DMS53 treated with DMSO at 0.1 percent for 48 hours (cell line): ENCODE results near the gene TRIM25.
A peak's percentile ranks its signal among the peaks of the same experiment; 100 is the strongest.
"Not testable (repeated sequence)": the region's sequence is repeated elsewhere in the genome, so short reads cannot be mapped to it uniquely, and the experiment has no call there.

ENCODE experiments used
- DNase-seq: peaks from one replicate; lab custom pipeline; 2025; ENCODE audit not compliant: unreplicated experiment; lab: John Stamatoyannopoulos, UW

Gene TRIM25

GRCh38 chr17:56913867-56914580 is at the start of gene TRIM25:
Gene TRIM25, minus strand, starts transcription at chr17:56914049. Its CDS starts 61 bp downstream, at chr17:56913988.
- DNase-seq = peak; percentile 70

DNA sequence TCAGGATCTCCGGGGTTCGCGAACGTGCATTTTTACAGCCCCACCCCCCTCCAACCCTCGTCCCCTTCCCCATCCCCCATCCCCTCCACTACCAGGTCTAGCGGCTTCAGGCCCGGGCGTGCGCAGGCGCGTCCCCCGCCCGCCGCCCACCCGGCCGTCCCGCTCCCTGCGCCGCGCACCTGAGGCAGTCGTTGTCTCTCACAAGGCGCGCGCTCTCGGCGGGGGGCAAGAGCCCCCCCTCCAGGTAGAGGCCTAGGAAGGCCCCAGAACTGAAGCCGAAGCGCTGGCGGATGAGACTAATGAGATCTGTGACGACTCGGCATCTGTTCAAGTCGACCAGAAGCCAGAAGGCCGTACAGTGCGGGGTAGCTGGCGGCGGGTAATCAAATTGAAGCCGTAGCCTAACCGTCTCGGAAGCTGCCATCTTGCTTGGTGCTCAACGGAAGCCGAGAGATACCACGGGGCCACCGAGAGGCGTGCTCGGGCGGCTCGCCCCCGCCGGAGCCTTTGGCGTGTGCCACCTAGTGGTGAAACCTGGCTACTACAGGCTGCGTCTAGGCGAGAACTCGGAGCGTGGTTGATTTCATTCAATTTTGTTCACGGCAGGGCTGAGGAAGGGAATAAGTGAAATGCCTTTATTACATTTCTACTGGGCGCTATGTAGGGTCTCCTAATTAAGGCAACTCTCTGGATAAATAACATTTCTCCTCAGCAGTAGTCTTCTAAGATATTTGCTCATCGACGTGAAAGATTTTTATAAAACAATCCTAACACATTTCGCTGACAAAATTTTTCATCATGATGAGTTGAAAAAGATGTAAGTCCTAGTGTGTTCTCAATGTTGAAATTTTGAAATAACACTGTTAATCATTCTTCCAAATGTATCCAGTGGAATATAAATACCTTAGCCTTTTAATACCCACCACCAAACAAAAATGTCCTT is 47.0 kb upstream of the TRIM25 start, which contains the start of gene COIL:
Gene COIL, minus strand, starts transcription at position 455 of the 943 bp plus-strand sequence. Its CDS starts 31 bp downstream, at position 424.
- peak; percentile 78 for DNase-seq

- DNase-seq = no peak
Observed at GRCh38 chr17:56956992-56957391, 43.1 kb upstream of the TRIM25 start.

GRCh38 chr17:56949595-56949994 is 35.7 kb upstream of the TRIM25 start:
- DNase-seq = no peak

- DNase-seq = no peak
Observed at GRCh38 chr17:56948491-56948890, 34.6 kb upstream of the TRIM25 start.

DNA sequence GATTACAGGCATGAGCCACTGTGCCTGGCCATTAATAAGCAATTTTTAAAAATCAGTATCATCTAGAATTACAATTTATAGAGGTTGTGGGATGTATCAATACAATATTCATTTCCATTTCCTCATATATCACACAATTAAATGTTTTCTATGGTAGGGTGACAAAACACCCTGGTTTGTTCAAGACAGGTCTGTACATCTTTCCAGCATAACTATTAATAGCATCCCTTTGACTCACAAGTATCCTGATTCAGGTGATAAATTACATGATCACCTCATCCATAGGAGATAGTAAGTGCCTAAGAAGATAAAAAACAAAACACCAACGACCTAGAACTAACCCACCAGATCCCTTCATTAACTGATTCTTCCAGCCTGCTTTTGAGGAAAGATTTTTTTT is 33.9 kb upstream of the TRIM25 start:
- DNase-seq = no peak

- no peak for DNase-seq
Observed at GRCh38 chr17:56945938-56946505, 32.2 kb upstream of the TRIM25 start.

DNA sequence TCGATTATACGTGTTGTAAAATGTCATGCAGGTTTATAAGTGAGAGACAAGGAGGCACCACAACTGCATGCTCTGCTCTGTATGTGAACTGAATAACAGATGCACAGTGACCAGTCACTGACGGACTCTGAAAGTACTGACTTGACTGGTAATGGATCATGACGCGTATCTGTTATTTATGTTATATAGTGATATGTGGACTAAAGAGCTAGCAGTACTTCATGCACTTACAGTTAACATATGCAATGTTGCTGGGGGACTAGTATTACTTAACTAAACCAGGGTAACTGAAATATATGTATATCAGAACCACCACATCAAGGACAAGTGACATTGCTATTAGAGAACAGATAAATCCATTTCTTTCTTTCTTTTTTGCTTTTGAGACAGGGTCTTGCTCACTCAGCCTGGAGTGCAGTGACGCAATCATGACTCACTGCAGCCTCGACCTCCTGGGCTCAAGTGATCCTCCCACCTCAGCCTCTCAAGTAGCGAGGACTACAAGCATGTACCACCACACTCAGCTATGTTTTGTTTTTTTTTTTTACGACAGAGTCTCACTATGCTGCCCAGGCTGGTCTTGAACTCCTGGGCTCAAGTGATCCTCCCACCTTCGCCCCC is 29.8 kb upstream of the TRIM25 start:
- no peak for DNase-seq

GRCh38 chr17:56939869-56940484 is 26.1 kb upstream of the TRIM25 start:
- DNase-seq = peak; percentile 2

DNA sequence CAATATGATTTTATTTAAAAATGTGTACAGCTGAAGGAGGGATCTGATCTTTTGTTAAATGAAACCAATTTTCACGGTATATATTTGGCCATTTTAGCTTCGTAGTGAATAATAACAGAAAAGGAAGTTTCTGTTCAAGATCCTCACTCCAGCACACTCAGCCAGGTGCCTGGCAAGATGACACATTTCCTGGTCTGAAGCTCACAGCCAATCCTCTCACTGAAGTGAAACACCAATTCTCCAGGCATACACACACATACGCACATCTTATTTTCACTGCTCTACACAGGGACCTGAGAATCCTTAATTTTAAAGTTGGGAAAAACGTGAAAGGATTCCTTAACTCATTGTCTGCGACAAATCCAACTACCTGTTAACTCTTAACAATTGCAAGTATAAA is 24.4 kb upstream of the TRIM25 start:
- DNase-seq = not testable (repeated sequence)

GRCh38 chr17:56937687-56938086 is 23.8 kb upstream of the TRIM25 start:
- DNase-seq = no peak

- DNase-seq = no peak
Observed at GRCh38 chr17:56936697-56937322, 23.0 kb upstream of the TRIM25 start.

GRCh38 chr17:56935461-56935860 is 21.6 kb upstream of the TRIM25 start:
- DNase-seq = no peak

GRCh38 chr17:56934280-56934679 is 20.4 kb upstream of the TRIM25 start:
- no peak for DNase-seq

DNA sequence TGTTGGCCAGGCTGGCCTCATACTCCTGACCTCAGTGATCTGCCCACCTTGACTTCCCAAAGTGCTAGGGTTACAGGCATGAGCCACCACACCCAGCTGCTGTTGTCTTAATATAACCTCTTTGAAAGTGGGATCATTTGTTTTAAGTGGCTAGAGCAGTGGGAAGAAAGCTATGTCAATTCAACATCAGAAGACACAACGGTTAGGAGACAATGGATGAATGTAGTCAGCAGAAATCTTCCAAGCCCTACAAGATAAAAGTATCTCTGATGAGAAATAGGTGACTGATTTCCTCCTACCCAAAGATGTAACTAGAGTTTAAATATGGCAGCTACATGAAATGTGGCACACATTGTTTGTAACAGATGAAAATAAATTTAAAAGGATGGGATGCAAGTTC is 20.0 kb upstream of the TRIM25 start:
- no peak for DNase-seq

DNA sequence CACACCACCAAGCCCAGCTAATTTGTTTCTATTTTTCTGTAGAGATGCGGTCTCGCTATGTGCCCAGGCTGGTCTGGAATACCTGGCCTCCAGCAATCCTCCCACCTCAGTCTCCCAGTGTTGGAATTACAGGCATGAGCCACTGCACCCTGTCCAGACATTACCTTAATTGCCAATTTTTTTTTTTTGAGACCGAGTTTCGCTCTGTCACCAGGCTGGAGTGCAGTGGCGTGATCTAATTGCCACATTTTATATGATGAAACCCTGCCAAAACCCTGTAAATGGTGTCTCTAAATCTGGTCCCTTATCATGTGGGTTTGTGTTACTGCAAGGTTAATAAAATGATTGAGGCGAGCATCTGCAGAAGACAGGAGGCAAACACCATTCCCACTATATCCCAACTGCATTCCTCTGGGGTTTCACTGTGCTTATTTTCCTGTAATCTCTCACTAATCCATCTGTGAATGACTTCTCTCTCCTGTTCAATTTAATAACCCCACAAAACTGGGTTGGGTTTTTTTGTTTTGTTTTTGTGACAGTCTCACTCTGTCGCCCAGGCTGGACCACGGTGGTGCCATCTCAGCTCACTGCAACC is 19.4 kb upstream of the TRIM25 start:
- no peak for DNase-seq

DNA sequence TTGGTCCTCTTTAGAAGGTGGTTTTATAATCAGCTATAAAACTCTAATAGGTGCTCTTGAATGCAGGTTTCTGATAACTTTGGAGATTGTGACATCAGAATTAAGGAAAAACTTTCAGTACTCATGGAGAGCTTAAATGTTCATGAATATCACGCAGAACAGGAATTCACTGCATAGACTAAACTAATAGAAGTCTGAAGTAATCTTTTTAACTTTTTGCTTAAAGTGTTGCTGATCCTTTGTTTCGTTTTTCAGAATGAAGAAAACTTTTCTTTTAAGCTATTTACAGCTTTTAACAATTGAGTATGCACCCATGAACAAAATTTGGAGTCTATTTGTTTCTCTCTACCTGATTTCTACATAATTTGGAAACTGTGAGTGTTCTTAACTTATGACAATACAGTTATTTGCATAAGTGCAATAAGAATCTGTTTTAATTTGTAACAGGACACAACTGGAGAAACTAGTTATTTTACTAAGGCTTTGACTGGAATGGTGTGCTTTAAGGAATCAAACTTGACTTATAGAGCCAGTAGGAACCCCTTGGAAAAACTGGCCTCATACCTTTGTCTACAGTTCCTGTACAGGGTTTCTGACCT is 17.0 kb upstream of the TRIM25 start:
- no peak for DNase-seq

DNA sequence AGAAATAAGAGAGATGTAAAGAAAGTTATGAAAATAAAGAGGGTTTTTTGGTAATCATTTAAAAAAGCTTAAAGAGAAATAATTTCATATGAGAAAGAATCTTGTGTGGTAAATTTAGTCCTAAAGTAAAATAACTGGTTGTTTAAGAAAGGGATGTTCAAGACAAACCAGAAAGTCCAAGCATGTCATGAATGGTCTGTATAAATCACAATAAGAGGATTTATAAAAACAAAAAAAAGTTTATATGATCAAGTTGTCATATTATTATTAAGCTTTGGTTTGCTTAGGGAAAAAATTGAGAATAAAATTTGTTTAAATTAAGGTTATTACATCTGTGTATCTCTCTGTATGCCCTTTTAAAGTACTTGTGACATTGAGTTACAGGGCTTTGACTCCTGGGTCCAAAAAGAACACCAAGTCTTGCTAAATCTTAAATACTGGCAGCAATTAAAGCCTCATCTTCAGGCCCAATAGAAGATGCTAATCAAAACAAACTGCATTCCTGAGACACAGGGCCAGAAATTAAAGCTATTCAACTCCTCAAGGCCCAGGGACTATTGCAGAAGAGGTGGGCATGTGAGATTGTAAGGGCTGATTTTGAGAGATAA is 15.6 kb upstream of the TRIM25 start:
- no peak for DNase-seq

- DNase-seq = no peak
Observed at GRCh38 chr17:56928586-56928985, 14.7 kb upstream of the TRIM25 start.
